ENCODE data around the gene FOXP1.

FOXP1 gene

DNA sequence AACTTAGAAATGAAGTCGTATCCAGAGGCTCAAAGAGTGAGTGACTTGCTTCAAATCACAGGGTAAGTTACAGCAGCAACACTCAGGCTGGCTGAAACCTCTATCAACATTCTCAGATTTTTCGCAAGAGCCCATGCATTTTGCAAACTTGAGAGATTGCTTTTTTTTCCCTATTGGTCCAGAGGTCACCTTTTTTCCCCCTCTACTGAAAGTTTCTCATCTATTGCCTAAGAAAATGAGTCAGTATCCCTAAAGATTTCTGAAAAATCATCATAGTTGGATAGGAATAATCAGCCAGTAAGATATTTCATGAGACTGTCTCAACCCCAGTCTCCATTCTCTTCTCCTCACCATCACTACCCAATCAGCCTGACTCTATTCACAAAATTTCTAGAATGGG, 410.6 kb downstream of the FOXP1 start:
- DNase-seq (ENCODE audit: low read depth) = no peak

DNA sequence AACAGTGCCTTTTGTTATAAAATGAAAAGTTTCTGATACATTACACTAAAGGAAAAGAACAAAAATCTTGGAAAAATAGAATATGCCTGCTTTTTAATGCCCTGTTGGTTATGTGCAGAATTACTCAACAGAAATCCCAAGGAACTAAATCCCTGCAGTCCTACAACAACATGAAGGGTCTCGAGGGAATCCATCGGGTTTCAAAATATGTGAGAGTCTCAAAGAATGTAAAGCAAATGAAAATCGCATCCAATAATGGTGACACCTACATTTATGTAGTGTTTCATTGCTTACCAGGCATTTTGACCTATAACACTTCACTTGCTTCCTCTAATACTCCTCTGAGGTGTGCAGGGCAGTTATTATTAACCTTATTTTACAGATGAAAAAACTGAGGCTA, 411.3 kb downstream of the FOXP1 start:
- DNase-seq (ENCODE audit: low read depth) = no peak

DNA sequence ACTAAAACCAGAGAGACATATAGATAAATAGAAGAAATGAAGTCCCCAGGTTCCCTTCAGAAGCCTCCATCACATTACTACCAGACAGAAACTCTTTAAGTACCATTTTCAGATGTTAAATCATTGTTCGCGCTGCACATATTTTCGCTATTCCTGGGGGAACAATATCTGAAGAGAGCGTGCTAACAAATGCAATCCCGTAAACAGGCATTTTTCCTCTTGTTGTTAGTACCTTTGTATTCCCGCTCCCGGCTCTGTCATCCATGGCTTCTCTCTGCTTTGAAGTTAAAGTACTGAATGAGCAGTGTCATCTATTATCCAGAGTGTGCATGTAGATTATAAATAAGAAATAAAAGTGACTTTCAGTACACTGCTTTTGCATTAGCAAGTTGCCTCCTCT, 412.3 kb downstream of the FOXP1 start:
- no peak for DNase-seq (ENCODE audit: low read depth)

DNA sequence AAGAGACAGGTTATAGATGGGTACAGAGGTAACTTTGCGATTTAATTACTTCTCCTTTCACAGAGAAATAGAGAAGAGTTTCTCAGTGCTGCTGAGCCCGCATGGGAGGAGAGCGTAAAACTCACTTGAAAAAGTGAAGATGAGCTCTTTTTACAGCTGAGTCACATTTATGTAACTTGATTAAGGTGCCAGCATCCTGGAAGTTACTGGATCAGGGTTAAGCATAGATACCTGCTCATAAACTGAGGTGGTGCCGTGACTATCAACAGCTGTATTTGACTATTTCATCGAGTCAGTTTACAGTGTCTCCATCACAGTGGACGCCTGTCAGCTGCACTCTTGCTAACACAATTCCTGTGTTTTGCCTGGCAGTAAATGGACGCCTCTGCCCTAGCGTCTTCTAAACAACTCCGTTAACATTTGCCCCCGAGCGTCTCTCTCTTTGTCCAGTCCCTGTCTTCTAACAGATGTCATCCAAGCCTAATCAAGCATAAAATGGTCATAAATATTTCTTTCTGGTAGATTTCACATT, 414.6 kb downstream of the FOXP1 start:
- DNase-seq (ENCODE audit: low read depth) = no peak

DNA sequence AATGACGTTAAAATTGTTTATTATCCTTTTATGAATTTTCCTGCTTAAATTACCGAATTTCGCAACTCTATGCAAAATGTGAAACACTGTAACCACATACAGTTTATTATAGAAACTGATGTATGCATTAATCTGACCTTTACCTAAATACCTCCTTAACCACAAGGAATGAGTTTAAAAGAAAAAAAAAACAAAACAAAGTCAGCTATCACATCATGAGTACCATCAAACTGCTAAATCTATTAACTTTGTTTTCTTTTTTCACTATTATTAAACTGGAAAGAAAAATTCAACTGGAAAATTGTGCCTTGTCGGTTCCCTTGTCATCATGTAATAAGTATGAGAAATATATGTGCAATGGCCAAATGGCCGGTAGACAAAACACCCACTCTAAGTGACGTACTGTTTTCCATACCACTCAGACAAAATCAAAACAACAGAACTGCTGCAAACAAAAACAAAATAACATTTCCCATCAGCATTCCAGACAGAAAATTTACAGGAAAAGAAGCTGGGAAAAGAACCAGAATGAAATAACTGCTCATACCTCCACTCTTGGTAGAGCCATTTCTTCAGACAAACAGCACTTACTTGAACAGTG, 415.3 kb downstream of the FOXP1 start:
- no peak for DNase-seq (ENCODE audit: low read depth)

DNA sequence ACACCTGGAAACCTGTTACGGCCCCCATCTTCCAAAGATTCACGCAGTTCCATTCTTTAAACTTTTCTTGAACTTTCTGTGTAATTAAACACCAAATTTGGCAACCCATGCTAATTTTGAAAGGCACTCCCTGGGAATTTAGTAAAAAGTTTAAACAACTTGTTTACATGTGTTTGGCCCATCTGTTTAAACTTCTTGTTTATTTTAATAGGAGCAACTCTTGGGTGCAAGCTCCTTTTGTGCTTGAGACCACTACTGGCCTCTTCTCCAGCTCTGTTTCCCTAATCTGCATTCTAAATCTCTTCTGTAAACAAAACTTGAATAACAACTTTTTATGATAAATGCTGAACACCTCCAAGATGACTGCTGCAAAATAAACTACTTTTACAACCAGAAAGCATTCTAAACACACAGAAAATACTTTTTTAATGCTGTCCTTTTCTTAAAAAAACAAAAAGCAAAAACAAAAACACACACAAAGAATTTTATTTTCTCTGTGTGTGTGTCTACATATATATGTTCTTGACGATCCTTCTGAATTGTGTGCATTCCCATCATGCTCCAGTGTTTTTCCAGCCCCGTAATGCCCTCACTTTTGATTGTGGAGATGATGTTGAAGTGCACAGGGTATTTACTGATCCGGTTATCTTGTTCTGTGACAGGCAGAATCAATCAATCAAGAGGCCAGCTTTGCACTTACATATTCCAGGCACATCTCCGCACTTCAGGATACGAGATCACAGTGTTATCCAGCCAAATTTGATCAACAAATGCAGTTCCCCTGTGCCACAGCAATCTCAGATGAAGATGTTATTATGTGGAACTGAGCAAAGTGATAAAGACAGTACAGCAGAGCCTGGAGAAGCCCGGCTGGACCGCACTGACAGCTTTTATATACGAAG, 416.9 kb downstream of the FOXP1 start:
- DNase-seq (ENCODE audit: low read depth) = no peak

DNA sequence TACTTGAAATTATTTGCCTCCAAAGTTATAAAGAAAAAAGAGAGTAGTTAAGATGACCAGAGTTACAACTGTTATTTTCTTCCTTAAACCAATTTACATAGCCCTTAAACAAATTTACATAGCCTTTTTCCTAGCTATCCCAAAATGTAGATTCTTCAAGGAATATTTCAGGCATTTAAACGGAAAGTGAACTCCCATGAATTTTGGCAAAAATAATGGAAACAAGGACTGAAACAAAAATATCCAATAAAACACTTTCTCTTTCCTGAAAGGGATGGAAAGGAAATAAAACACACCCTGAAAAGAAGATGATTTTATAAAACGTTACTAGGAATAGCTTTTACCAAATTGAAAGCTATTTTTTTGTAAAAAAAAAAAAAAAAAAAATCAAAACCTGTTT, 418.6 kb downstream of the FOXP1 start:
- DNase-seq (ENCODE audit: low read depth) = no peak

DNA sequence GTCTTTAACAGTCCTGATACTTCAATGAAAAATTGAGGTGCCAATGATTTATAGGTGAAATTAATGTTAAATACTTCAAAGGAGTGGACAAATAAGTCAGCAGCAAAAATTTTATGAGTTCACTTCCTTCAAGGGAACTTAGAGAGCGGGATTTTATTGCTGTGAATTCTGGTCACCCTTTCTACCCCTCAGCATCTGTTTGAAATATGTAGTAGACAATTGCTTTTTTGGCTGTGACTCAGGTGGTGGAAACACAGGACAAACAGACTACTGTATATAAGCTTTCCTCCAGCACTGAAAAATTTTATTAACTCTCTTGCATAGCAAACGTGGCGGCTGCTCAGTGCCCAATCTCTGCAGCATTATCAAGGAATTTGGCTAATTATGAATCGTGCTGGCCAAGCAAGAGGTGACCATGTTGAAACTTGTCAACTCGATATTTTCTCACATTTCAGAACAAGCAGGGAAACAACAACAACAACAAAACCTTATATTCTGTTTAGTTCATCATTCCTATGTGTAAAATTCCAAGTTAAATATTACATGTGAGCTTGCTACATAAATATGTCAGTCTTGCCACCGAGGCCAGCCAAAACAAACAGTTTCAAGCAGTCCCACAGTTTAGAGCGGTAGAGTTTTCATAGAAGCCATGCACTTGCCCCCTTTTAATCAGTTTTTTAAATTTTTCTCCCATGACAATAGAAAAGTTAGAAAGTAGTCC, 420.2 kb downstream of the FOXP1 start:
- no peak for DNase-seq (ENCODE audit: low read depth)

DNA sequence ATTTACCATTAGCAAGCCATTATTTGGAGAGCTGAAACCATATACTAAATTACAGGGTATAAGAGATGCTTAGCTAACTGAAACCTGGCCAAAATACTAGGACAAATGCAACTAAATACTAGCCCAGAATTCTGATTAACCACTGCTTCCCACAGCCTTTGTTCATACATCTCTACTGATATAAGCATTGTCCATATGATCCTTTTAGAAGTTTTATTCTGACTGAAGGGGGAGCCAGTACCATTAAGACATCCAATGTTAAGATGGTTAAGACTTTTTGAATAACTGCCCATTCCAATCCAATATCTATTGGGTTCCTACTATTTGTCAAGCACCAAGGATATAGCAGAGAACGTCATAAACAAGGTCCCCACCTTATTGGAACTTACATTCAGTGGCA, 421.3 kb downstream of the FOXP1 start:
- DNase-seq (ENCODE audit: low read depth) = no peak

DNA sequence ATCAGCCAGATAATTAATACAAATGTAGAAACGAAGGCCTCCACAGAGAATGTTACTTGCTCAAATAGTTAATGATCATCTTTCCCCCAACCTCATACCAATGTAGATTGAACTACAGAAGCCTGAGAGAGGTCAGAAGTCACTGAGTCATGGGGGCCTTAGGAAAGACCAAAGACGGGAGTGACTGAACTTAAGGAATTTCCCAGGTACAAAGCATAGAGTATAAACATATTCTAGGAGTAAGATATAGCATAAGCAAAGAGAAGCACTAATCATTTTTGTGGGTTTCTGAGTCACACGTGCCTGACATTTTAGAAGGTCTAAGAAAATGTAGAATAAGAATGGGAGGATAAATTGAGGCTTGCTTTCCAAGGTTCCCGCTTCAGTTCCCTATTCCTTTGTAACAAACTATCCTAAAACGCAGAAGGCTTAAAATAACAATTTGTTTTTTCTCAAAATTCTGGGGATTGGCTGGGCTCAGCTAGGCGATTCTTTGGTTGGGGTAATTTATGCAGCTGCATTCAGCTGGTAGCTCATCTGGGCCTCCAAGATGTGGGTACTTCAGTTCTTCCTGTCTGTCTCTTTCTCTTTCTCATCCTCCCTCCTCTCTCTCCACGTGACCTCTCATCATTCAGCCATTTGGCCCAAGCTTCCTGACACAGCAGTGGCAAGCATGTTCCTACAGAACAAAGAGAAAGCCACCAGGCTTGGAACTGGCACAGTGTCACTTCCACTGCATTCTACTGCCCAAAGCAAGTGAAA, 422.6 kb downstream of the FOXP1 start:
- DNase-seq (ENCODE audit: low read depth) = no peak

DNA sequence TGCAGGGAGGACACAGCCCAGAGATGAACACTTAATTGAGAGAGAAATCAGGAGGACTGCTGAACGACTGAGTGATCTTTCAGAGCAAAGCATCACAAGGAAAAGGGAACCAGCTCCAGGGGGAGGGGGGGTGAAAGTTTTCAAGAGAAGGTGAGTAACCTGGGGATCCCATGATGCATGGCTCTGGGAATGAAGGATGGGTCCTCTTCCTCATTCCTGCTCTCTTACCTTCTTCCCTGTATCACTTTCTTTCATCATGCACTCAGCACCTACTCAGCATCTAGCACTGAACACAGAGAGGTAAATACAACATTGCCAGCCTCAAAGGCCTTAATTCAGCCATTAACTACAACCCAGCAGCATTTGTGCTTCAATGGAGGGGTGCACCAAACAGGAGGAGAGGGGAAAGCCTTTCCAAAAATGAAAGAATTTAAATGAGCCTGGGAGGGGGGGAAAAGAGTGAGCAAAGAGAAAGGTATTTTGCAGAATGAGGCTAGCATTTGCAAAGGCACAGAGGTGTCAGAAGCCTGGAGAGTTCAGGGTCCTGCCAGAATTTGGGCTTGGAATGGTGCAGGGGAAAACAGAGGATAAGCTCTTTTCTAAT, 427.4 kb downstream of the FOXP1 start:
- DNase-seq (ENCODE audit: low read depth) = no peak

DNA sequence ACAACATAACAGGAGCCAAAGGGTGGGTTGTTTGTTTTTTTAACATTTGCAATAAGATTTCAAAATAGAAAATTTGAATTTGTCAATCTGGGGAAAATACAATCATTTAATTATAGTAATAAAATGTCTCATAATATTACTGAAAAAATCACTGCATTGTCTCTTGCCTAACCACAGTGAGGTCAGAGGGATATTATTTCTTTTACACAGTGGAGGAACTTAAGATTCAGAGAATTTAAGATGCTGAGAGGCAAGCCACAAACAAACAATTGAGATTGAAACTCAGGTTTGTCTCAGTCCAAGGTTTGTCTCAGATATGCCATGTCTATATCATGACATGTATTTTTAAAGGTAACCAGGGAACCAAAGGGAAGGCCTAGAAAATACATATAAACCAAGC, 428.7 kb downstream of the FOXP1 start:
- no peak for DNase-seq (ENCODE audit: low read depth)

DNA sequence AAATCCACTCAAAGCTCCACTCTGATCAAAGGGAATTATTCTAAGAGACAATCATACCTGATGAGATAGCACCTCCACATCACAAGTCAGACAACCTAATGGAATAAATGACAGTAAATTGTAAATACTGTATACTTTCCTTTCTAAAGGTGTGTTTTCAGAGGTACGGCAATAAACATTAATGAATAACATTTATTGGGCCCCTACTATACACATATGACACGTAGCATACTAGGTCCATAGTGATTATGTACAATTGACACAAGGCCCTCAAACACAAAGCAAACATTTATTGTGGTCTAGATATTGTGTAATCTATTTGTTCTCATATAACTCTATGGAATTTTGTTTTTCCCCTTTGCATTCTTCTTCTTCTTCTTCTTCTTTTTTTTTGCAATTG, 429.8 kb downstream of the FOXP1 start:
- no peak for DNase-seq (ENCODE audit: low read depth)

DNA sequence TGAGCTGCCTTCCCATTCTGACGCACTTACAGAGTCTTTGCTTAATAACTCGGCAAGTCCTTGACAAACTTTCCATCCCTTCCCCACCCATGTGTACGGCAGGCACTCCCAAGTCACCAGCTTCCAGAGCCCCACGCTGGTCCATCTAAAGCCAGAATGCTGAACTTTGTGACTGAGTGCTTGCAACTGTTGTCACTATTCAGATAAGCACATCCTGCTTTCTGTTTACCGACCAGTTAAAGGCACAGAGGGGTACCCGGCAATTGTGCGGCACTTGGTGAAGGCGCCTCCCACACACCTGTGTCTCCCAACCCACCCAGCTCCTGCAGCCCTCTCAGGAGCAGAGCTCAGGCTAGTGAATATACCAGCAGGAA, 430.6 kb downstream of the FOXP1 start:
- DNase-seq (ENCODE audit: low read depth) = no peak

DNA sequence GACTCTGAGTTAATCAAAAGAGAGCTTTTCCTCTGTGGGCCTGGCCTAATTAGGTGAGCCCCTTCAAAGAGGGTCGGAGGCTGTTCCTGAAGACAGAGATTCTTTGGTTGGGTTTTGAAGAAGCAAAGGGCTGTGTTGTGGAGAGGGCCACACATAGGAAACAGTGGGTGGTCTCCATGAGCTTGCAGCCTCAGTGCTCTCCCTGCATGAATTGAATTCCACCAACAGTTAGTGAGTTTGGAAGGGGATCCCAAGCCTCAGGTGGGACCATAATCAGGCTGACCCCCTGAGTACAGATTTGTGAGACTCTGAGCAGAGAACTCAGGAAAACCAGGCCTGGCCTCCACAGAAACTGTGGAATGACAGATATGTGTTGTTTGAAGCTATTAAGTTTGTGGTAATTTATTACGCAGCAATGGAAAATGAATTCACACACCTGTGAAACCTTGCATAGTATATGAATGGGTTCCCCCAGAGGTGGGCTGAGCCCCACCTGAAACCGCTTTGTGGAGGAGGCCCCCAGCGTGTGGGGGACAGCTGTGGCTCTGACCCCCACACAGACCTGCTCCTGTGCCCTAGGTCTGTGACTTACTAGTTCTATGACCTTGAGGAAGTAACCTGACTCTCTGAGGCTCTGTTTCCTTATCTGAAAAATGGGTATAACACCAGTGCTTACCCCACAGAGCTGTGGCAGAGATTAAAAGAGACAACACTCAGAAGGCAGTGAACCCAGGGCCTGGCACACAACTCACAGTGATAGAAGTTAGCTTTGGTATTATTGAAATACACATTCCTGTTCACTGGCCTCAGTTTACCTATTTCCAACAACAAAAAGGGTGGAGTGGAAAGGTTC, 431.3 kb downstream of the FOXP1 start:
- no peak for DNase-seq (ENCODE audit: low read depth)

DNA sequence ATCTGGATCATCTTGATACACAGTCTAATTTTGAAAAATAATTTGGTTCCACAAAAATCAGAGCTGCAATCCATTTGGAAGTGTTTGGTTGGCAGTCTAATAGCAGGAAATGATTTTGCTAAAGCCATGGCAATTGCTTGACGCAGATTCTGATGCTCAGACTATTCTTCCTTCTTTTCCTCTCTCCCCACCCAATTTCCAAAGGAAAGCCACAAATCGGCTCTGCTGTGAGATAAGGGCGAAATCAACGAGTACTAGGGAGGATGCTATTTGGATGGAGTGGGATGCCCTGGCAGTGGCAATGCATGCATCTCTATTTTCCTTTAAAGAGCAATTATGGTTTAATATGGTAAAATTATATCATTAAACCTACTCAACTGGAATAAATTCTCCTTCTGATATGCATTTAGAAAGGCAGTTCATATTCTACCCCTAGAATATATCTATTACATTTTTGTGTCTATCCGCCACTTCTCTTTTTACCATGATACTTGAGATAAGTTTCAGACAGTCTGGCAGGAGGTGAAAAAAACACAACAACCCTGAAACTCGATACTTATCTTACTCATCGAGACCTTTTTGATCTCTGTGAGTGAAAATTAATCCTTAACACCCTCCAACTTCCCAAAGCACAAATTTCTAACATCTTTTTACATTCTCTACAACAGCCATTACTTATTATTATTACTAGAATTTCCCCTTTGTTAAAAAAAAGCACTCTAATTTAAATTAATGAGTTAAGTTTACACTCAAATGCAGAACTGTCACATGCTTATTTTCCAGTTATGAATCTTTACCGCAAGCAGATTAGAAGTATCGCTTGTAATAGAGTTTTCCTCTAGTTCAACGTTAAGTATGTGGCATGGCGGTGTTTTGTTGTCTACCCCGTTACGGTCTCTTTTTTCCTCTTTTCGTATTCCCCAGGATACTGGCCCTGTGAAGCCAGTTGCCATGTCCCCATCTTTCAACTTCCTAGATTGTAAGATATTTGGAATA, 433.3 kb downstream of the FOXP1 start:
- DNase-seq (ENCODE audit: low read depth) = no peak

DNA sequence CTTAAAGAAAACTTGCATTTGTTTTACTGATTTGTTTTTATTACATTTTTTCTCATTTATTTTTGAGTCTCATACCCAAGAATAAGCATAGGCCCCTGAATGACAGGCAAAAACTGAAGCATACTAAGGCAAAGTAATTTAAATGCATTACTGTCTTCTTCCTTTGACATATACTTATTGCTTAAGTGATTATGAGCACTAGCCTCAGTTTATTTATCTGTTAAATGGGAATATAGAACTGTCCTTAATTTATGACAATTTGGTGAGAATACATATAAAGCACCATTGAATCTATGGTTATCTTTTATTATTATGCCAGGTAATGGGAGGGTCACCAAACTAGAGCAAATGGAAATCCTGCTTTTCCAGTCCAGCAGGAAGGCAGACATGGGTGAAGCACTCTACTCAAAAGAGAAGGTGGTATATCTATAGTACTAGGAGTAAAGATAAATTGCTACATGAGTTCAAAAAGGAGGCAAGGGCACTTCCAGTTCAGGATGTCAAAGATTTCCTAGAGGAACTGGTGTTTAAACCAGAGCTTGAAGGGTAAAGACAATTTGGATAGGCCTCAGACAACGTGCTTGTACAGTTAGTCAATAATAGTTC, 435.0 kb downstream of the FOXP1 start:
- DNase-seq (ENCODE audit: low read depth) = no peak

DNA sequence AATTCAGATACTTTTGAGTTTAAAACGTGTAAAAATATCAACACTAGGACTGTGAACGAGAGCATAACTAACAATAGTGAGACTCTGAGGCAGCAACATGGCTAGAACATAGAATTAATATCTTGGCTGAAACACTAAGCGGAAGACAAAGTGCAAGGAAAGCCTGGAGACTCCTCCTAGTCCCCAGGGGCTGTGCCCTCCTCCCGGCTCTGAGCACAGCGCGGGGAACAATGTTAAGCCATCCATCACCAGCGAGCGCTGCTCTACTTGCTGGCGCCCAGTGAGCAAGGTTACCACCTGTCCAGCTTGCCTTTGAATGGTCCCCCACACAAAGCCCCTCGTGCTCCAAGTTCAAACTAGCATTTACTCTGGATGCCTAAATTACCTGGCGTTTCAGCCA, 436.9 kb downstream of the FOXP1 start:
- DNase-seq (ENCODE audit: low read depth) = no peak

DNA sequence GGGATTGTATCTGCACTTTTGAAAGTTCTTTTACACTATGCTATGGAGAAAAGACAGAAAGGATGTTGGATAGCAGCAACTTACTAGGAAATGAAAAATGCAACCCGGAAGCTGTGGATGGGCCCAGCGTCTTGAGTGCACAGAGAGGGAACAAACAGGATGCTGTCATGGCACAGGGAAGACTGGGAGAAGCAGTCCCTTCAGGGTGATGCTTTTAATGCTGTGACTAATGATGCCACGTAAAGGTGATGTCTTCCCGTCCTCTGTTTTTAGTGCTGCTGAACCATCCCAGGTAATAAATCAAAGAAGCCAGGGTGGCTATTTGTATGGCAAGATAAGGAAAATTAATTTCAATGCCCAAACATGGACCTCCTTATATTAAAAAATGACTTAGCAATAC, 437.6 kb downstream of the FOXP1 start:
- no peak for DNase-seq (ENCODE audit: low read depth)
